Epithelial cell of proximal tubule (primary cell): Measurements from ENCODE around the gene TEX35. TPM values are rescaled to one million over a fixed set of nuclear protein-coding genes. Genes with fewer than 3 reads are reported as not detected.

Source experiments
- DNase-seq: peaks from one replicate; pipeline ENCODE4 v3.0.0-alpha.2; 2011; ENCODE audit warnings: low read depth
- H3K4me3 ChIP-seq: 2 replicates; pipeline ENCODE4 v1.5.1; 2011; ENCODE audit warnings: low read depth, mild to moderate bottlenecking, low read length
- total RNA-seq: library from RNA; depleted of rRNA; stranded (reverse); fragments of >200 nt; gene quantifications from 2 replicates; pipeline ENCODE4 v1.2.3, GENCODE V29; 2015
- TF ChIP-seq, protein P1 (sequence below): conservative IDR thresholded peaks from 2 replicates; pipeline ENCODE4 v1.5.1; 2012; ENCODE audit warnings: low read depth, mild to moderate bottlenecking, low read length

Gene TEX35
- total RNA-seq, 1 donor from 2014 or later: not detected

GRCh38 chr1:178534137-178534868 lies 21.4 kb downstream of the TEX35 start:
- no peak for DNase-seq
- TF ChIP-seq, protein P1, sequence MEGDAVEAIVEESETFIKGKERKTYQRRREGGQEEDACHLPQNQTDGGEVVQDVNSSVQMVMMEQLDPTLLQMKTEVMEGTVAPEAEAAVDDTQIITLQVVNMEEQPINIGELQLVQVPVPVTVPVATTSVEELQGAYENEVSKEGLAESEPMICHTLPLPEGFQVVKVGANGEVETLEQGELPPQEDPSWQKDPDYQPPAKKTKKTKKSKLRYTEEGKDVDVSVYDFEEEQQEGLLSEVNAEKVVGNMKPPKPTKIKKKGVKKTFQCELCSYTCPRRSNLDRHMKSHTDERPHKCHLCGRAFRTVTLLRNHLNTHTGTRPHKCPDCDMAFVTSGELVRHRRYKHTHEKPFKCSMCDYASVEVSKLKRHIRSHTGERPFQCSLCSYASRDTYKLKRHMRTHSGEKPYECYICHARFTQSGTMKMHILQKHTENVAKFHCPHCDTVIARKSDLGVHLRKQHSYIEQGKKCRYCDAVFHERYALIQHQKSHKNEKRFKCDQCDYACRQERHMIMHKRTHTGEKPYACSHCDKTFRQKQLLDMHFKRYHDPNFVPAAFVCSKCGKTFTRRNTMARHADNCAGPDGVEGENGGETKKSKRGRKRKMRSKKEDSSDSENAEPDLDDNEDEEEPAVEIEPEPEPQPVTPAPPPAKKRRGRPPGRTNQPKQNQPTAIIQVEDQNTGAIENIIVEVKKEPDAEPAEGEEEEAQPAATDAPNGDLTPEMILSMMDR: no peak

GRCh38 chr1:178536329-178536728 lies 23.4 kb downstream of the TEX35 start:
- H3K4me3 ChIP-seq: no peak overlapping the region
- no peak for DNase-seq
- TF ChIP-seq, protein P1: no peak

More at GRCh38 chr1:178534137-178534868, 21.4 kb downstream of the TEX35 start:
- H3K4me3 ChIP-seq: no peak overlapping the region

GRCh38 chr1:178536844-178537371 lies 24.0 kb downstream of the TEX35 start:
- DNase-seq: peak; percentile 43
- TF ChIP-seq, protein P1: no peak
- H3K4me3 ChIP-seq: no peak overlapping the region

- no peak overlapping the region for H3K4me3 ChIP-seq
- DNase-seq: no peak
Measured at GRCh38 chr1:178537382-178538090, 24.6 kb downstream of the TEX35 start.

GRCh38 chr1:178538192-178538916 lies 25.4 kb downstream of the TEX35 start:
- TF ChIP-seq, protein P1: no peak
- H3K4me3 ChIP-seq: no peak overlapping the region
- no peak for DNase-seq

More at GRCh38 chr1:178537382-178538090, 24.6 kb downstream of the TEX35 start:
- TF ChIP-seq, protein P1: no peak

GRCh38 chr1:178539291-178539690 lies 26.4 kb downstream of the TEX35 start:
- no peak for DNase-seq
- H3K4me3 ChIP-seq: no peak overlapping the region
- TF ChIP-seq, protein P1: no peak
